GM18502 (cell line): Measurements from ENCODE around the gene STARD3NL.
"Not testable (repeated sequence)": the region's sequence is repeated elsewhere in the genome, so short reads cannot be mapped to it uniquely, and the experiment has no call there.

Experiments
- ATAC-seq: cut with Tn5 transposase; IDR thresholded peaks from one replicate; pipeline ENCODE4 v1.9.1; 2021; ENCODE audit warnings: mild to moderate bottlenecking; ENCODE audit not compliant: unreplicated experiment, poor library complexity

STARD3NL gene

DNA sequence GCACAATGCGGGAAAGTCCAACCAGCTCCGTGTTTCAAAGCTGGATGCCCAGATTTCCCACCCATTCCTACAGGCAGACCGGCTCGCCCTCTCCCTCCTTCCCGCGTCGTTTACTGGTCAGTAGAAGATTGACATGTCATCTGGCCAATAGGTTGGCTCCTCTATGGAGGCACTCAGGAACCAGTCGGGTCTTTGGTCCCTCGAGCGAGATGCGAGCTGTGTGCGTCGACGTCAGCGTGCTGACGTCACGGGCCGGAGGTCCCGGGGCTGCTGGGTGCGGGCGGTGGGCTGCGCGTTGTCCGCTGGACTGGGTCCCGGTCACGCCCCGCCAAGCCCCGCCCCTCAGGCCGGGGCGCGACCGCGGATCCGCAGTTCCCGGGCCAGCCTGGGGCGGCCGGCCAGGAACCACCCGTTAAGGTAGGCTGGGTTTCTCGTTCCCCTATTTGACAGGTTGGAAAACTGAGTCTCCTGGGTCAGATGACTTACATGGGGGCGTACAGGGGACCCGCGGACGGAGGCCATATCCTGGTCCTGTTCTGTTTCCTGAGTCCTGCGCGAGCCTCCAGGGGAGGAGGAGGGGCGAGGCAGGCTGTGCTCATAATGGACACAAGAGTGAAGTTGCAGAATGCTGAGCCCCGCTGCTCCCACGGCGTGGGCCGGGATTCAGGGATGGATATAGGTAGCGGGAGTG is at the start of gene STARD3NL:
TSS of gene STARD3NL (plus strand) at position 242 of the 691 bp plus-strand sequence. CDS start 29,260 bp downstream, outside the sequence.
- ATAC-seq, result peak; percentile 99

- ATAC-seq, result no peak
Observed at GRCh38 chr7:38129162-38129561, 48.9 kb upstream of the STARD3NL start.

DNA sequence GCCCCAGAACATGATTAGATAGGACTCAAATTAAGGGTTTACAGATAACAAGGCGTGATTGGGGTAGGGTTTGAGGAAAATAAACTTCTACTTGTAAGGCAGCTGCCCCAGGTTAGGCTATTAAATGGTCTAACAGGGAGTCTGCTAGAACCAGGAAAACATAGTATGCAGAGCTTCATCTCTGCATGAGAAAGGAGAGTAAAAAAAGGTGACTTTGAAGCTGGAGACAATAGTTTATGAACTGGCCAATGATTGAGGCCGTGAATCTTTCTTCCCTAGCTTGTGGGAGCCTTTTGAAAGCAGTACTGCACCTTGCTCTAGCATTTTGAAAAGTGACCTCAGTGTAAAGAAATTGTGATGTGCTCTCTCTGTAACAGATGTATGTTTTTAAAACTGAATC is 48.5 kb upstream of the STARD3NL start:
- ATAC-seq, result no peak

DNA sequence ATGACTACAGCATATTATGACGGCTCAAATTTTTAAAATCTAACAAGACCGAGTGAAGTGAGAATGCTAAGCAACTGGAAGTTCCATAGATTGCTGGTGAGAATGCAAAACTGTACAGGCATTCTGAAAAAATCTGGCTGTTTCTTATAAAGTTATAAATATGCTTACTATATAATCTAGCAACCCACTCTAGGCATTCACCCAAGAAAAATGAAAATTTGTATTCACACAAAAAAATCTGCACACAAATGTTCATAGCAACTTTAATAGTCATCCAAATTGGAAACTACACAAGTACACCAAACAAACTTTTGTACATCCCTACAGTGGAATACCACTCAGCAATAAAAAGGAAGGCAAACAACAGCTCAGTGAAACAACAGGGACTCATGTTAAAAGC is 39.9 kb upstream of the STARD3NL start:
- no peak for ATAC-seq

GRCh38 chr7:38141187-38141586 is 36.9 kb upstream of the STARD3NL start:
- no peak for ATAC-seq

DNA sequence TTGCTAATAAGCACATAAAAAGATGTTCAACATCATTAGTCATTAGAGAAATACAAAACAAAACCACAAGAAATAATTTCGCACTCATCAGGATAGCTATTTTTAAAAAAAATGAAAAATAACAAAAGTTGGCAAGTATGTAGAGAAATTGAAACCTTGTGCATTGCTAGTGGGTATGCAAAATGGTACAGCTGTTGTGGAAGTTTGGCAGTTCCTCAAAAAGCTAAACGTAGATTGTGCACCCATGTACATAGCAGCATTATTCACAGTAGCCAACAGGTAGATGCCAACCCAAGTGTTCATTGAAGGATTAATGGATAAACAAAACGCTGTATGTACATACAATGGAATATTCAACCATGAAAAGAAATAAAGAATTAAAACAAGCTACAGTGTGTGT is 35.3 kb upstream of the STARD3NL start:
- ATAC-seq, result peak; percentile 83

- no peak for ATAC-seq
Observed at GRCh38 chr7:38147005-38147404, 31.0 kb upstream of the STARD3NL start.

DNA sequence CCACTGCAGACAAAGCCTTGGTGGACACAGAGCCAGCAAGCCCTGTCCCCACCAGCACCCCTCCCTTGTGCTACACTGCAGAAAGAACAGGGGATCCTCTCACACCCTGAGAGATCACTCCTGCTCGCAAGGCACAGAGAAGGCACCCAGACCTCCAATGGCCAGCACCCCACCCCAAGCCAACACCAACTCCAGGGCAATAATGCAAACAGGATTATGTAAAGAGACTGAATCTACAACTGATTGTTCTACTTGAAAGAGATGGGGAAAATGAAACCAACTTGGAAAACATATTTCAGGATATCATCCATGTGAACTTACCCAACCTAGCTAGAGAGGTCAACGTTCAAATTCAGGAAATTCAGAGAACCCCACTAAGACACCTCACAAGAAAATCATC is 26.5 kb upstream of the STARD3NL start:
- ATAC-seq, result no peak

DNA sequence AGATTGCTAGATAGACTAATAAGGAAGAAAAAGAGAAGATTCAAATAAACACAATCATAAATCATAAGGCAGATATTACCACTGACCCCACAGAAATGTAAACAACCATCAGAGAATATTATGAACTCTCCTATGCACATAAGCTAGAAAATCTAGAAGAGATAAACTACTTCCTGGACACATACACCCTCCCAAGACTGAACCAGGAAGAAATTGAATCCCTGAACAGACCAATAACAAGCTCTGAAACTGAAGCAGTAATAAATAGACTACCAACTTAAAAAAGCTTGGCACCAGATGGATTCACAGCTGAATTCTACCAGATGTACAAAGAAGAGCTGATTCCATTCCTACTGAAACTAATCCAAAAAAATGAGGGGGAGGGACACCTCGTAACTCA is 24.5 kb upstream of the STARD3NL start:
- ATAC-seq, result no peak

- ATAC-seq, result no peak
Observed at GRCh38 chr7:38154278-38154677, 23.8 kb upstream of the STARD3NL start.

GRCh38 chr7:38160003-38160571 is 18.0 kb upstream of the STARD3NL start:
- ATAC-seq, result no peak

GRCh38 chr7:38162036-38162435 is 16.0 kb upstream of the STARD3NL start:
- no peak for ATAC-seq

DNA sequence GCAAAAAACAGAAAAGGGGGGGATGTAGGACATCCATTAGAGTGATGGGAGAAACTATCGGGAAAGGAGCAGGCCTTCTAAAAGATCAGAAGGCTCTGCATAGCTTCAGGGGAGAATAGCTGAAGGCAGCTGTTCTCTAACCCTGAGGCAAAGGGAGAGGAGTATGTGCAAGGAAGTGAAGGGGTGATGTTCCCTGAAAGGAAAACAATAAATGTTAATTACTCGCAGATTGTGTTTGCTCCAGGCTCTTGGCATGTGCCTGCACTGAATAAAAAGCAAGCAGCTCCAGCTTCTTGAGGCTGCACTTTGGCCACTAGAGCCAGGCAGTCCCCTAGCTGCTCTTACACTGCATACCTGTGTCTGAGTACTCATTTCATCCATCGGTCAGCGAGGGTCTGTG is 14.4 kb upstream of the STARD3NL start:
- ATAC-seq, result no peak

GRCh38 chr7:38168890-38169570 is 9.0 kb upstream of the STARD3NL start:
- no peak for ATAC-seq

DNA sequence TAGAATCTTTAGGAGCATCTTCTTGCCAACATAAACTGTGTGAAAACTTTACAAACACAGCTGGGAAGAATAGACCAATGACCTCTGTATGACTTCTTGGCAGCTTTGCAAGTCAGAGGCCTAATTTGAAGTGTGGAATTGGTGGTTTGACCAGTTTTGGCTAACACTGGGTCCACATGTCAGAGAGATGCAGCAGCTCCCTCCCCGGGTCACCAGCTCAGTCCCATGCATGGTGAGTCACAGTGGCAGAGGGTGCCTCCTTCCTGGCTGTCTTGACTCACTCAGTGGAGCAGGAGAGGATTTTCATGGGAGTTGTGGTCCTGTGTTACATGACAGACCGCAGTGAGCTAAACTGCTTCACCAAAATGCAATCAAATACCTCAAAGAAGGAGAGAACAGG is 8.2 kb upstream of the STARD3NL start:
- no peak for ATAC-seq

GRCh38 chr7:38171623-38172391 is 6.2 kb upstream of the STARD3NL start:
- peak; percentile 80 for ATAC-seq

DNA sequence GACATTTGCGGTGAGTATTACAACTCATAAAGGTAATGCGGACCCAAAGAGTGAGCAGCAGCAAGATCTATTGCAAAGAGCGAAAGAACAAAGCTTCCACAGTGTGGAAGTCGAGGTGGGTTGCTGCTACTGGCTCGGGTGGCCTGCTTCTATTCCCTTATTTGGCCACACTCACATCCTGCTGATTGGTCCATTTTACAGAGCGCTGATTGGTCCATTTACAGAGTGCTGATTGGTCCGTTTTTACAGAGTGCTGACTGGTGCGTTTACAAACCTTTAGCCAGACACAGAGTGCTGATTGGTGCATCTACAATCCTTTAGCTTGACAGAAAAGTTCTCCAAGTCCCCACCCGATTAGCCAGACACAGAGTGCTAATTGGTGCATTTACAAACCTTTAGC is 2.5 kb upstream of the STARD3NL start:
- ATAC-seq, result not testable (repeated sequence)

DNA sequence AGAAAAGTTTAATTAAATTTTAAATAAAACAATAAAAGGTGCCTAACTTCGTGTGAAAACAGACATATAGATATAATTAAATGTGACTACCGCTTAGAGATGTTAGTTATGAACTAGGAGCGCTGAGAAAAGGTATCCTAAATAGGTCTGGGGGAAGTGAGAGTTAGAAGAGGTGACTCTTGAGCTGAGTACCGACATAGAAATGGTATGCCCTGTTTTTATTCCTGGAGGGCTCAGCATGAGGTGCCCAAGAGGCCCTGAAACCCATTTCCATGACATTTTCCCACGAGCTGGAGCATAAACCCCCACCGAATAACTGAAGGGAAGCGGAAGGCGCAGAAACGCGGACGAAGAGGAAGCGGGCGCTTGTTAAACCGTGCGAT is 433 bp upstream of the STARD3NL start:
- no peak for ATAC-seq

- ATAC-seq, result peak; percentile 38
Observed at GRCh38 chr7:38178695-38179344, 775 bp downstream of the STARD3NL start.

DNA sequence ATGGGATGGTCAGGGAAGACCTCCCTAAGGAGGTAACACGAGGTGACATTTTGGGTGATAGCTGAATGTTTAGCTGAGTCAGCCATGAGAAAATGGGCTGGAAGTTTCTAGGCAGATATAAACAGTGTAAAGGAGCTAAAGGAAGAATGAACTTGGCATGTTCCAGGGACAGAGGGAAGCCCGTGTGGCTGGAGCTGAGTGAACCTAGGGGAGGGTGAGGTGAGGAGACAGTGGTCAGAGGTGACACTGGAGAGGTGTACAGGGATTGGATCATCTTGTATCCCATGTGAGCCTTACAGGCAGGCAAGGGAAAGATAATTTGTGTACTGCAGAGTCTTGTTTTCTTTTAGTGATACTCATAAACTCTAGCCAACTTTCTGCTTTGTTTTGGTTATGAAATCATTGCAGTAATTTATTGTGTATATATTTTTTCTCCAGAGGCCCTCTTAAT is 1.8 kb downstream of the STARD3NL start:
- no peak for ATAC-seq
